K562 (cell line): Measurements from ENCODE around the gene ADAM22. TPM values are rescaled to one million over a fixed set of nuclear protein-coding genes. Genes with fewer than 3 reads are reported as not detected.

ENCODE experiments used
- ATAC-seq: fragments of 200-7000 bp; cut with Tn5 transposase; 3 replicates; pipeline ENCODE4 v1.9.1; 2020; ENCODE audit warnings: moderate library complexity
- BruUV-seq: library from RNA; stranded (reverse); fragments of 400-500 nt; replicated peaks from 2 replicates; lab custom pipeline; 2021; lab: Mats Ljungman, UMichigan
- CTCF ChIA-PET: fragments of 300-600 bp; formaldehyde crosslinking; extraction: SDS; loops from one replicate; lab custom pipeline; 2021; ENCODE audit warnings: low intra/inter-chr PET ratio; lab: Yijun Ruan, JAX
- POLR2A ChIA-PET: fragments of 300-600, 350-650 bp; sonication (Branson Sonifier 250); formaldehyde crosslinking; extraction: SDS; loops from one replicate; lab custom pipeline; 2021; ENCODE audit warnings: antibody characterized with exemption, inconsistent platforms; lab: Yijun Ruan, JAX
- DNase-seq, 4 experiments: peaks; one replicate each; pipeline versions ENCODE4 v3.0.0 to v3.0.0-alpha.2; 2011 to 2018; ENCODE audit warnings: low spot score in 3 of 4, mixed read lengths in 3 of 4; ENCODE audit errors: extremely low read depth in 1 of 4
- FAIRE-seq: peaks from 2 replicates; lab custom pipeline; 2011; peaks lifted over from hg19 to GRCh38; lab: Jason Lieb, UNC
- H2AFZ ChIP-seq: 2 replicates; pipeline ENCODE4 v1.6.0; 2011; ENCODE audit warnings: low read depth, low read length, control low read depth, inconsistent platforms
- H3K27ac ChIP-seq: fragments of 200-600 bp; 3 replicates; pipeline ENCODE4 v1.8.0; 2011; ENCODE audit warnings: low read depth, mild to moderate bottlenecking, control low read depth, inconsistent platforms, low read length, moderate library complexity, mixed read lengths; ENCODE audit errors: extremely low read depth
- H3K27me3 ChIP-seq, 2 experiments: fragments of 300-600 bp in 1 of 2; 2 replicates in 1 of 2; 3 replicates in 1 of 2; pipeline versions ENCODE4 v1.6.0 to v1.8.0; 2011; ENCODE audit warnings: inconsistent platforms in 2 of 2, low read length in 2 of 2, mild to moderate bottlenecking in 1 of 2, mixed read lengths in 1 of 2, moderate library complexity in 1 of 2; ENCODE audit not compliant: control insufficient read depth in 2 of 2, insufficient read depth in 2 of 2
- H3K36me3 ChIP-seq: fragments of 300-600 bp; 3 replicates; pipeline ENCODE4 v1.8.0; 2011; ENCODE audit warnings: mild to moderate bottlenecking, low read length, inconsistent platforms; ENCODE audit not compliant: control insufficient read depth, insufficient read depth
- H3K4me1 ChIP-seq, 2 experiments: fragments of 200-600 bp in 1 of 2; replicated peaks in 1 of 2; 2 replicates in 1 of 2; 3 replicates in 1 of 2; pipeline versions ENCODE4 v1.5.1 to v1.8.0; 2011; ENCODE audit warnings: inconsistent platforms in 2 of 2, low read length in 2 of 2, mild to moderate bottlenecking in 1 of 2, mixed read lengths in 1 of 2, moderate library complexity in 1 of 2; ENCODE audit not compliant: control insufficient read depth in 2 of 2, insufficient read depth in 2 of 2
- H3K4me2 ChIP-seq: 2 replicates; pipeline ENCODE4 v1.6.1; 2011; ENCODE audit warnings: low read length, control low read depth, inconsistent platforms, mixed read lengths; ENCODE audit not compliant: insufficient read depth
- H3K4me3 ChIP-seq: fragments of 200-600 bp; sonication (generic), shearing (Covaris generic); 2 replicates; pipeline ENCODE4 v1.5.1; 2016; ENCODE audit warnings: control low read depth, inconsistent platforms
- H3K79me2 ChIP-seq: fragments of 200-600 bp; 3 replicates; pipeline ENCODE4 v1.8.0; 2011; ENCODE audit warnings: low read length, inconsistent platforms; ENCODE audit not compliant: control insufficient read depth, insufficient read depth
- H3K9ac ChIP-seq, 2 experiments: 2 replicates each; pipeline versions ENCODE4 v1.6.0 to v1.6.1; 2011; ENCODE audit warnings: low read depth in 2 of 2, low read length in 2 of 2, control low read depth in 1 of 2, inconsistent platforms in 1 of 2, mild to moderate bottlenecking in 1 of 2, mixed read lengths in 1 of 2; ENCODE audit not compliant: insufficient read depth in 1 of 2
- H3K9me1 ChIP-seq: one replicate; pipeline ENCODE4 v1.6.0; 2011; ENCODE audit warnings: inconsistent platforms, mild to moderate bottlenecking, low read length, moderate library complexity; ENCODE audit not compliant: control insufficient read depth, insufficient read depth
- H3K9me3 ChIP-seq: replicated peaks from 2 replicates; pipeline ENCODE4 v1.5.1; 2011; ENCODE audit warnings: low read depth, low read length, inconsistent platforms; ENCODE audit not compliant: control insufficient read depth, insufficient read depth
- H4K20me1 ChIP-seq: replicated peaks from 2 replicates; pipeline ENCODE4 v1.6.1; 2011; ENCODE audit warnings: low read length, inconsistent platforms, mixed read lengths; ENCODE audit not compliant: control insufficient read depth, insufficient read depth
- CREB1 ChIP-seq, 2 experiments: sonication (generic) in 1 of 2; formaldehyde crosslinking in 1 of 2; IDR thresholded peaks; 2 replicates each; pipeline versions ENCODE4 v1.6.1 to v1.8.0; 2012 to 2022; ENCODE audit warnings: inconsistent platforms in 1 of 2, mild to moderate bottlenecking in 1 of 2, missing genetic modification reagents in 1 of 2, moderate library complexity in 1 of 2
- CTCFL ChIP-seq: IDR thresholded peaks from 2 replicates; pipeline ENCODE4 v1.6.1; 2011; ENCODE audit warnings: borderline replicate concordance, low read depth, mild to moderate bottlenecking, moderate library complexity, low read length; ENCODE audit not compliant: insufficient read depth, poor library complexity, severe bottlenecking
- DMBX1 ChIP-seq: fragments of 250-450 bp; sonication (Bioruptor Pico); IDR thresholded peaks from 2 replicates; pipeline ENCODE4 v1.8.0; 2022; ENCODE audit warnings: inconsistent platforms, mild to moderate bottlenecking, moderate library complexity, borderline replicate concordance
- MCM7 ChIP-seq, 2 experiments: fragments of 450-650 bp; IDR thresholded peaks; 2 replicates each; pipeline ENCODE4 v1.6.1; 2016 to 2018
- MEF2D ChIP-seq: conservative IDR thresholded peaks from 2 replicates; pipeline ENCODE4 v1.6.1; 2016; ENCODE audit warnings: low read depth, missing genetic modification characterization, missing compliant biosample characterization
- NONO ChIP-seq, 2 experiments: fragments of 200-400 bp in 1 of 2; fragments of 450-650 bp in 1 of 2; formaldehyde crosslinking in 1 of 2; IDR thresholded peaks; 2 replicates each; pipeline ENCODE4 v1.6.1; 2017; ENCODE audit warnings: low read depth in 2 of 2, mild to moderate bottlenecking in 2 of 2, moderate library complexity in 2 of 2, low read length in 1 of 2
- PHB2 ChIP-seq: fragments of 450-650 bp; IDR thresholded peaks from 2 replicates; pipeline ENCODE4 v1.6.1; 2017; ENCODE audit warnings: low read depth
- RAD21 ChIP-seq, 2 experiments: fragments of 250-450 bp in 1 of 2; fragments of 450-650 bp in 1 of 2; sonication (Bioruptor Pico) in 1 of 2; formaldehyde crosslinking in 1 of 2; IDR thresholded peaks in 1 of 2; conservative IDR thresholded peaks in 1 of 2; 2 replicates each; pipeline versions ENCODE4 v1.4.0 to v1.8.0; 2020 to 2022; ENCODE audit warnings: mild to moderate bottlenecking in 2 of 2, moderate library complexity in 1 of 2
- RBM39 ChIP-seq: fragments of 200-400 bp; formaldehyde crosslinking; optimal IDR thresholded peaks from 2 replicates; pipeline ENCODE3; 2018; ENCODE audit warnings: low read depth, low read length
- SNIP1 ChIP-seq: fragments of 450-650 bp; IDR thresholded peaks from 2 replicates; pipeline ENCODE4 v1.7.1; 2017; ENCODE audit warnings: low read depth, mild to moderate bottlenecking
- USF1 ChIP-seq: sonication (generic); formaldehyde crosslinking; IDR thresholded peaks from 2 replicates; pipeline ENCODE4 v1.9.0; 2022; ENCODE audit warnings: mild to moderate bottlenecking, missing genetic modification reagents
- XRCC3 ChIP-seq: fragments of 450-650 bp; IDR thresholded peaks from 2 replicates; pipeline ENCODE4 v1.6.1; 2017; ENCODE audit warnings: mild to moderate bottlenecking, moderate library complexity
- ZBTB17 ChIP-seq: fragments of 450-650 bp; formaldehyde crosslinking; IDR thresholded peaks from 2 replicates; pipeline ENCODE4 v1.4.0; 2020; ENCODE audit warnings: mild to moderate bottlenecking
- ZFP1 ChIP-seq: fragments of 450-650 bp; formaldehyde crosslinking; IDR thresholded peaks from 2 replicates; pipeline ENCODE4 v1.4.0; 2020; ENCODE audit warnings: mild to moderate bottlenecking, mixed read lengths
- WGBS: fragments of 100-300 bp; shearing (Covaris generic); methylation state at CpG from one replicate; pipeline ENCODE4 v1.1.6; 2016; ENCODE audit warnings: low coverage, mixed read lengths; ENCODE audit not compliant: insufficient coverage; ENCODE audit errors: missing lambda C conversion rate; 5-methylcytosine and 5-hydroxymethylcytosine counted together
- in situ Hi-C: fragments of 300-500 bp; cut with MboI; formaldehyde crosslinking; loops from 4 replicates; pipeline ENCODE4 v1.15.0; 2018; ENCODE audit warnings: inconsistent platforms, mixed read lengths
- intact Hi-C: fragments of 100-400 bp; cut with micrococcal nuclease; formaldehyde crosslinking; loops from 2 replicates; pipeline ENCODE4 v1.14.2; 2022
- polyA plus RNA-seq, 8 experiments: library from polyadenylated mRNA; depleted of rRNA in 4 of 8; stranded (reverse) in 5 of 8; unstranded in 3 of 8; fragments of >200 nt; fragmentation: Nextera tagmentation in 2 of 8; fragmentation: Illumina TruSeq in 1 of 8; extraction: Ambion mirVana in 2 of 8; extraction: Trizol in 1 of 8; gene quantifications; 2 replicates each; pipeline versions ENCODE4 v1.2.1 to v1.2.3, GENCODE V29; 2011 to 2014; ENCODE audit warnings: inconsistent platforms in 1 of 8, missing spikeins in 1 of 8
- total RNA-seq, 7 experiments: library from RNA; depleted of rRNA in 6 of 7; stranded (reverse); fragments of >200 nt in 6 of 7; fragmentation: Illumina TruSeq in 2 of 7; extraction: Trizol in 2 of 7; gene quantifications; 2 replicates each; pipeline versions ENCODE4 v1.2.1 to v1.2.3, GENCODE V29; 2011 to 2021; ENCODE audit warnings: low replicate concordance in 1 of 7
- TF ChIP-seq, protein P1 (sequence below): fragments of 450-650 bp; formaldehyde crosslinking; IDR thresholded peaks from 2 replicates; pipeline ENCODE4 v1.4.0; 2020; ENCODE audit warnings: mild to moderate bottlenecking, moderate library complexity

Gene ADAM22
- total and polyA plus RNA-seq, 9 of the 15 experiments (the other 6 are each of a cell fraction or from before 2014, with no cell fraction given) = 0.01 to 0.58 (median 0.18) TPM

GRCh38 chr7:87920578-87920977 is 13.5 kb upstream of the ADAM22 start:
- no peaks in the 10 kb centered on the region for H3K79me2 ChIP-seq
- in situ Hi-C loops = no loop called here
- H3K27ac ChIP-seq = no peak overlapping the region
- FAIRE-seq (no peak), ATAC-seq (peak; percentile 39; the same call in 1 of the 3 replicates), DNase-seq (no peak)
- no peaks in the 10 kb centered on the region for H4K20me1 ChIP-seq
- no peaks in the 10 kb centered on the region for H3K4me1 ChIP-seq
- H3K9ac ChIP-seq = no peak overlapping the region
- no peaks in the 10 kb centered on the region for H3K9me1 ChIP-seq
- intact Hi-C loops = no loop called here
- no peak overlapping the region for H3K4me2 ChIP-seq
- ChIA-PET CTCF (no interaction called here), POLR2A (no interaction called here)
- H3K36me3 ChIP-seq = no peaks in the 10 kb centered on the region
- 1% methylated on average over 5 of the region's 5 CpGs for WGBS
- peaks cover 9 to 12% of the 10 kb centered on the region in 2 experiments; a peak in 3 of 5 replicates for H3K27me3 ChIP-seq
- no peak overlapping the region for H3K4me3 ChIP-seq
- no peak overlapping the region for H2AFZ ChIP-seq
- no peaks in the 10 kb centered on the region for H3K9me3 ChIP-seq
- BruUV-seq = no TSS peak
- no peak for TF ChIP-seq MCM7 (IDR thresholded peaks at IDR 0.05)
- no peak for TF ChIP-seq MEF2D (tag)
- no peak for TF ChIP-seq NONO (IDR thresholded peaks at IDR 0.05; ENCODE audit: low read depth in 2 of 2, low read length in 1 of 2)
- TF ChIP-seq PHB2 = no peak
- no peak for TF ChIP-seq ZBTB17 (CRISPR knock-in tag)
- no peak for TF ChIP-seq XRCC3
- TF ChIP-seq CTCFL = no peak
- no peak for TF ChIP-seq RAD21 (CRISPR knock-in tag; conservative IDR thresholded peaks at IDR 0.05 in 1 of 2, IDR thresholded peaks at IDR 0.05 in 1 of 2)
- TF ChIP-seq CREB1 (IDR thresholded peaks at IDR 0.05) = no peak
- TF ChIP-seq CREB1 (CRISPR knock-in tag; IDR thresholded peaks at IDR 0.05) = no peak
- TF ChIP-seq DMBX1 (CRISPR knock-in tag) = no peak
- TF ChIP-seq, protein P1, sequence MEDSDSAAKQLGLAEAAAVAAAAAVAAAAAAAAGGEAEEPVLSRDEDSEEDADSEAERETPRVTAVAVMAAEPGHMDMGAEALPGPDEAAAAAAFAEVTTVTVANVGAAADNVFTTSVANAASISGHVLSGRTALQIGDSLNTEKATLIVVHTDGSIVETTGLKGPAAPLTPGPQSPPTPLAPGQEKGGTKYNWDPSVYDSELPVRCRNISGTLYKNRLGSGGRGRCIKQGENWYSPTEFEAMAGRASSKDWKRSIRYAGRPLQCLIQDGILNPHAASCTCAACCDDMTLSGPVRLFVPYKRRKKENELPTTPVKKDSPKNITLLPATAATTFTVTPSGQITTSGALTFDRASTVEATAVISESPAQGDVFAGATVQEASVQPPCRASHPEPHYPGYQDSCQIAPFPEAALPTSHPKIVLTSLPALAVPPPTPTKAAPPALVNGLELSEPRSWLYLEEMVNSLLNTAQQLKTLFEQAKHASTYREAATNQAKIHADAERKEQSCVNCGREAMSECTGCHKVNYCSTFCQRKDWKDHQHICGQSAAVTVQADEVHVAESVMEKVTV (CRISPR knock-in tag) = no peak
- no peak for TF ChIP-seq USF1 (CRISPR knock-in tag)
- no peak for TF ChIP-seq SNIP1
- no peak for TF ChIP-seq ZFP1 (CRISPR knock-in tag)
- no peak for TF ChIP-seq RBM39
